GM12872 (cell line): ENCODE data around the gene MYBBP1A.

Source experiments
- TF ChIP-seq, protein P1 (sequence below): IDR thresholded peaks from 3 replicates; pipeline ENCODE4 v1.5.1; 2011; ENCODE audit warnings: low read depth, mild to moderate bottlenecking, low read length, moderate library complexity; ENCODE audit not compliant: insufficient read depth

Gene MYBBP1A, protein sequence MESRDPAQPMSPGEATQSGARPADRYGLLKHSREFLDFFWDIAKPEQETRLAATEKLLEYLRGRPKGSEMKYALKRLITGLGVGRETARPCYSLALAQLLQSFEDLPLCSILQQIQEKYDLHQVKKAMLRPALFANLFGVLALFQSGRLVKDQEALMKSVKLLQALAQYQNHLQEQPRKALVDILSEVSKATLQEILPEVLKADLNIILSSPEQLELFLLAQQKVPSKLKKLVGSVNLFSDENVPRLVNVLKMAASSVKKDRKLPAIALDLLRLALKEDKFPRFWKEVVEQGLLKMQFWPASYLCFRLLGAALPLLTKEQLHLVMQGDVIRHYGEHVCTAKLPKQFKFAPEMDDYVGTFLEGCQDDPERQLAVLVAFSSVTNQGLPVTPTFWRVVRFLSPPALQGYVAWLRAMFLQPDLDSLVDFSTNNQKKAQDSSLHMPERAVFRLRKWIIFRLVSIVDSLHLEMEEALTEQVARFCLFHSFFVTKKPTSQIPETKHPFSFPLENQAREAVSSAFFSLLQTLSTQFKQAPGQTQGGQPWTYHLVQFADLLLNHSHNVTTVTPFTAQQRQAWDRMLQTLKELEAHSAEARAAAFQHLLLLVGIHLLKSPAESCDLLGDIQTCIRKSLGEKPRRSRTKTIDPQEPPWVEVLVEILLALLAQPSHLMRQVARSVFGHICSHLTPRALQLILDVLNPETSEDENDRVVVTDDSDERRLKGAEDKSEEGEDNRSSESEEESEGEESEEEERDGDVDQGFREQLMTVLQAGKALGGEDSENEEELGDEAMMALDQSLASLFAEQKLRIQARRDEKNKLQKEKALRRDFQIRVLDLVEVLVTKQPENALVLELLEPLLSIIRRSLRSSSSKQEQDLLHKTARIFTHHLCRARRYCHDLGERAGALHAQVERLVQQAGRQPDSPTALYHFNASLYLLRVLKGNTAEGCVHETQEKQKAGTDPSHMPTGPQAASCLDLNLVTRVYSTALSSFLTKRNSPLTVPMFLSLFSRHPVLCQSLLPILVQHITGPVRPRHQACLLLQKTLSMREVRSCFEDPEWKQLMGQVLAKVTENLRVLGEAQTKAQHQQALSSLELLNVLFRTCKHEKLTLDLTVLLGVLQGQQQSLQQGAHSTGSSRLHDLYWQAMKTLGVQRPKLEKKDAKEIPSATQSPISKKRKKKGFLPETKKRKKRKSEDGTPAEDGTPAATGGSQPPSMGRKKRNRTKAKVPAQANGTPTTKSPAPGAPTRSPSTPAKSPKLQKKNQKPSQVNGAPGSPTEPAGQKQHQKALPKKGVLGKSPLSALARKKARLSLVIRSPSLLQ (N-terminal part only)

DNA sequence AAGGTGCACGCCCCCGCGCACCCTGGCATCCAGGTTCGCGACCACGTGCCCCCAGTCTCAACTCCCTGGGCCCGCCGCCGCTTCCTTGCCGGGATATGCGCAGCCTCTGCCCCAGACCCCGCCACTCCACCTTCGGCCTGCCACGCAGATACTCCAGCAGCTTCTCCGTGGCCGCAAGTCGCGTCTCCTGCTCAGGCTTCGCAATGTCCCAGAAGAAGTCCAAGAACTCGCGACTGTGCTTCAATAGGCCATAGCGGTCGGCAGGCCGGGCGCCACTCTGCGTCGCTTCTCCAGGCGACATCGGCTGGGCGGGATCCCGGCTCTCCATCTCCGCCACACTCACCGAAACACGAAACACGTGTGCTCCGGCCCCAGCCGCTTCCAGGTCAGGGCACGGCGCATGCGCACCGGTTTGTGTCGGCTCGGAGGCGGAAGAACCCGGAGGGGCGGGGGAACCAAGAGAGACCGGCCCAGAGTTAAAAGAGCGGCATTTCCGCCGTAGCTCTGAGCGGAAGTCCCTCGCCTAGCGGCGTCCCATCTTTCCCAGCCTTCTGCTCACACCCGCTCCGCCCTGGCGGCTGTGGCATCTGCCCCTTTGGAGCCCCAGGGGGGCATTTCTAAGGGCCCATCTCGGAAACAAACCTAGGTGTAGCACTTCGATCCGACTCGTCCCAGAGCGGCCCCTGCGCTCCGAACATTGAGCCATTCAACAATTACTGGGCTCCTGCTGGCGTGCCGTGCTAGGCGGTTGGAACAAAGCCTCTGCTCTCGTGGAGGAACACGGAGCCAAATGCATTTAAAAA, at the start of gene MYBBP1A:
Gene MYBBP1A (minus strand): TSS at position 388 of the 803 bp plus-strand sequence. CDS start 60 bp downstream, at position 328.
- TF ChIP-seq, protein P1, sequence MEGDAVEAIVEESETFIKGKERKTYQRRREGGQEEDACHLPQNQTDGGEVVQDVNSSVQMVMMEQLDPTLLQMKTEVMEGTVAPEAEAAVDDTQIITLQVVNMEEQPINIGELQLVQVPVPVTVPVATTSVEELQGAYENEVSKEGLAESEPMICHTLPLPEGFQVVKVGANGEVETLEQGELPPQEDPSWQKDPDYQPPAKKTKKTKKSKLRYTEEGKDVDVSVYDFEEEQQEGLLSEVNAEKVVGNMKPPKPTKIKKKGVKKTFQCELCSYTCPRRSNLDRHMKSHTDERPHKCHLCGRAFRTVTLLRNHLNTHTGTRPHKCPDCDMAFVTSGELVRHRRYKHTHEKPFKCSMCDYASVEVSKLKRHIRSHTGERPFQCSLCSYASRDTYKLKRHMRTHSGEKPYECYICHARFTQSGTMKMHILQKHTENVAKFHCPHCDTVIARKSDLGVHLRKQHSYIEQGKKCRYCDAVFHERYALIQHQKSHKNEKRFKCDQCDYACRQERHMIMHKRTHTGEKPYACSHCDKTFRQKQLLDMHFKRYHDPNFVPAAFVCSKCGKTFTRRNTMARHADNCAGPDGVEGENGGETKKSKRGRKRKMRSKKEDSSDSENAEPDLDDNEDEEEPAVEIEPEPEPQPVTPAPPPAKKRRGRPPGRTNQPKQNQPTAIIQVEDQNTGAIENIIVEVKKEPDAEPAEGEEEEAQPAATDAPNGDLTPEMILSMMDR: peak; percentile 26; the same call in 2 of the 3 replicates

- TF ChIP-seq, protein P1: no peak
These were observed 49.0 kb upstream of the MYBBP1A start for GRCh38 chr17:4604111-4604644.

GRCh38 chr17:4602041-4602440, 46.9 kb upstream of the MYBBP1A start:
- TF ChIP-seq, protein P1: no peak

GRCh38 chr17:4601326-4601725, 46.1 kb upstream of the MYBBP1A start:
- TF ChIP-seq, protein P1: no peak

- TF ChIP-seq, protein P1: no peak
These were observed 45.4 kb upstream of the MYBBP1A start for GRCh38 chr17:4600563-4600962.

- TF ChIP-seq, protein P1: no peak
These were observed 44.5 kb upstream of the MYBBP1A start for GRCh38 chr17:4599505-4600281.
